ENCODE results near the gene NAV2.

DNA sequence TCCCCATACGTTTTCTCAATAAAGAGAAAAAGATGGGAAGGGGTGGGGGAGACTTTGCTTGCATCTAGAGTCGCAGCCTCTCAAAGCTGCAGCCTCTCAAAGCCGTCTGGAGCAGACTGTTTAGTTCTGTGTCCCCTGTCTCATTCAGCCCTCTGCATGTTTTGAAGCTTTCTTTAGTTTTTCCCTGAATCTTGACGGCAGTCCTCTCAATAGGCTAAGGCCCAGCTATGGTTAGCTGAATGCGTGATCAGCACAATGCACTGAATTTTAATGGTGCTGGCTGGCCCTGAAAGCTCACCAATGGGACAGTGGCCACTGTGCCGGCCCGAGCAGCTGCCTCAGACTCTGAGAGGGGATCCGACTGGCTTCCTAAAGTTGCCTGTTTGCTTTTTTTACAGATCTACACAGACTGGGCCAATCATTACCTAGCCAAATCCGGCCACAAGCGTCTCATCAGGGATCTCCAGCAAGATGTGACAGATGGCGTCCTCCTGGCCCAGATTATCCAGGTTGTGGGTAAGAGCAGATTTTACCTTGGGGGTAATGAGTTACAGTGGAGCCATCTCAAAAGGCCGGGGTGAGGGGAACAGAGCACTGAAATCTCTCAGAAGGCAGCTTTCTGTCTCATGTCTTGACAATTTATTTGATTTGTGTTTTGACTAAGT, 119.6 kb downstream of the NAV2 start:
- TF ChIP-seq CTCF (IDR thresholded peaks at IDR 0.05; ENCODE audit: low read depth, low read length) (no peak), POLR2A (IDR thresholded peaks at IDR 0.05; ENCODE audit: extremely low read depth, insufficient read length) (no peak)

All from NB4 (cell line).